UCSD-AML1 (cell line): Measurements from ENCODE around the gene LRMDA.

ENCODE experiments used
- DNase-seq: peaks from one replicate; lab custom pipeline; 2025; ENCODE audit not compliant: unreplicated experiment; lab: John Stamatoyannopoulos, UW

The LRMDA gene

DNA sequence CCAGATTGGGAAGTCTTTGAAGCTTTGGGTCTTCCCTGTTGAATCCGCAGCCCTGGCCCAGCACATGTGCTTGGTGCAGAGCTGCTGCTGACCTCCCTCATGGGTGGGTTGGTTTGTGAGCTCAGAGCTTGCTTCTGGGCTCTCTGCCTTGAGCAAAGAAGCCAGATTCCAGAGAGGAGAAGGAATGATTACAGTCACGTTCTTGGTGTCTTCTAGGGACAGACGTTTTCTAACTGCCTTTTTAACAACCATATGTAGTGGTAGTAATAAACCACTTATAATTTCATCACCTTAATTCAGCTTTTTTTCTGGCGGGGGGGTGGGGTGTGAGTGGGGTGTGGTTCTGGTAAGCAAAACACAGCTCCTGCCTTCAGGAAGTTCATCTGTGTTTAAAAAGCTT, 39.5 kb downstream of the LRMDA start:
- no peak for DNase-seq

DNA sequence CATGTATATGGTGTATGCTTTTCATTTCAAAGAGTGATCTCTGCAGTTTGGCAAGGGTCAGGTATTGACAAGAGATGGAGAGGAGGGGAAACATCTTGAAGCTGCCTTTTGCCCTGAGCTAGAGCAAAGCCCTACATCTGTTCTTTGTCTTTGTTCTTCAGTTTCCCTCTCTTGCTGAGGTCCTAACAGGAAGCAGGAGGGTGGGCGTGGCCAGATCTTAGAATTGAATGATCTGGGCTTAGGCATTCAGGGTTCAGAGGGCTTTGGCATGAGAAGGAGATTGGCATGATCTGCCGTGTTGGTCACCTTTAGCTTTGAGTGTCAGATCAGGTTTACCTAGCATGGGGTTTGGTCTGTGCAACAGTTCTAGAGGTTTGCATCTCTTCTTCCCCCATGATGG, 41.3 kb downstream of the LRMDA start:
- DNase-seq = no peak

DNA sequence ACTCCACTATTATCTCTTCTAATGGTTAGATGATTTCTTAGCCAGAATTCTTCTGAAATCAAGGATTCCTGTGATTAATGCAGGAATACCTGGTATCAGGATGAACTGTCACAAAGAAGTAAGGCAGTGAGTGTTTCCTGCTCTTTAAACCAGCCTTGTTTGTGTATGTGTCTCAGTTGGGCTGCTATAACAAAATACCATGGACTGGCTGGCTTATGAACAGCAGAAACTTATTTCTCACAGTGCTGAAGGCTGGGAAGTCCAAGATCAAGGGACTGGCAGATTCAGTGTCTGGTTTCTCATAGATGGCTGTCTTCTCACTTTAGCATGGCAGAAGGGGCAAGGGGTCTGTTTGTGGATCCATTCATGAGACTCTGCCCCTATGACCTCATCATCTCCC, 42.7 kb downstream of the LRMDA start:
- DNase-seq = no peak

- no peak for DNase-seq
These were observed 44.2 kb downstream of the LRMDA start for GRCh38 chr10:75475460-75476182.

- no peak for DNase-seq
These were observed 45.1 kb downstream of the LRMDA start for GRCh38 chr10:75476569-75476968.

GRCh38 chr10:75476985-75477384, 45.6 kb downstream of the LRMDA start:
- no peak for DNase-seq

DNA sequence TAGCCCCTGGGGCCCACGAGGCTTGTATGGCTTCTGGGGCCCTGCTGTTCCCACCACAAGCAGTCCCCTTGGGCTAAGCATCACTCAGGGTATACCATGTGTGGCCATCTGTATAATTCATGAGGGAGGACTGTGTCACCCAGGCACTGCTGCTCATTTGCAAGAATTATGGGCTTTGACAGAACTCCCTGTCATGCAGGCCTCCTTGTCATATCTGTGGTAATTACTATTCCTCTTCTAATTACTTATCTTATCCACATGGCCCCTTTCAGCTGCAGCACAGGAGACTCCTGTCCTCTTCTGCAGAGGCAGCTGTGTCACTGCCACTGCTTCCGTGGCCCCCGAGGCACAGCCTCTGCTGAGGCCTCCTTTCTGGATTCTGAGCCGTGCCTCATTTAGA, 46.3 kb downstream of the LRMDA start:
- no peak for DNase-seq

- DNase-seq = no peak
These were observed 49.0 kb downstream of the LRMDA start for GRCh38 chr10:75480374-75480773.

DNA sequence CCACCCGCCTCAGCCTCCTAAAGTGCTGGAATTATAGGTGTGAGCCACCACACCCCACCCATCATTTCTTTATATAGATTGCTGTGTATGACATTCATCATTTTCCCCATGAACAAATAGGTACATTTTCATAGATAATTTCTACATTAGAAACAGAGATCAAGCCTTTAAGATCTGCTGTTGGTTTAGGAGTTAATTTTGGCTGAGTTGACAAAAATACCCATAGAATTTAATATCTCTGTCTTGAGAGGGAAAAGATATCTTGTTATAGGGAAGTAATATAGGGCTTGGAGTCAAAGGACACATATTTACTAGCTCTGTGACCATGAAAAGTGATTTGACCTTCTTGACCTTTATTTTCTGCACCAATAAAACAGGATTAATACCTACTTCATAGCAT, 51.8 kb downstream of the LRMDA start:
- no peak for DNase-seq

DNA sequence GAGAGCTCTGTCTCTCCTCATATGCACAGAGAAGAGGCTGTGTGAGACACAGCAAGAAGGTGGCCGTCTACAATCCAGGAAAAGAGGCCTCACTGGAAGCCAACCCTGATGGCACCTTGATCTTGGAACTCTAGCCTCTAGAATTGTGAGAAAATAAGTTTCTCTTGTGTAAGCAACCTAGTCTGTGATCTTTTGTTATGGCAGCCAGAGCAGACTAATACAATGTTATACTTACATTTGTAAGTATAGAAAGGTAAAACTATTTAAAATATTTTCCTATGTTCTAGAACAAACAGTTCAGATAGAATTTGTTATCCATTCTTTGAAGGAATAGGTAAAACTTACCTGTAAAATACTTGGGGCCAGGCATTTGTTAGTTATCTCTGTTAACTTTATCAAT, 53.3 kb downstream of the LRMDA start:
- DNase-seq = no peak

- DNase-seq = no peak
These were observed 55.2 kb downstream of the LRMDA start for GRCh38 chr10:75486591-75486990.

GRCh38 chr10:75487087-75487754, 55.8 kb downstream of the LRMDA start:
- DNase-seq = no peak

DNA sequence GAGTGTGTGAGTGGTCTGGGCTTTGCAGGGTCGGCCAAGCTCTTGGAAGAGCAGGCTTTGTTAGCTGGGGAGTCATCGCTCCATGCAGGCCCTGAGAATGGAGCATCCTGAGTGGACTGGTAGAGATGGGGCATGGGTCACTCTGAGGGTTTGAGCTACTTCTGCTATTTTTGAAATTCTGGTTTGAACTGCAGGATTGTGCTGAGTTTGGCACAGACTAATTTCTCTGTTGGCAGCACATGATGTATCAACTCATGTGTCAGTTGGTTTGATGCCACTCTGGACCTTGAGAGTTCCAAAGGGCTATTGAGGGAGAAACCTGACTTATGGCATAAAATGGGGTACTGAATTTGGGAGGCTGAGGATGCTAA, 56.3 kb downstream of the LRMDA start:
- DNase-seq = no peak

GRCh38 chr10:75492173-75492925, 60.9 kb downstream of the LRMDA start:
- no peak for DNase-seq

- no peak for DNase-seq
These were observed 62.0 kb downstream of the LRMDA start for GRCh38 chr10:75493464-75493863.

DNA sequence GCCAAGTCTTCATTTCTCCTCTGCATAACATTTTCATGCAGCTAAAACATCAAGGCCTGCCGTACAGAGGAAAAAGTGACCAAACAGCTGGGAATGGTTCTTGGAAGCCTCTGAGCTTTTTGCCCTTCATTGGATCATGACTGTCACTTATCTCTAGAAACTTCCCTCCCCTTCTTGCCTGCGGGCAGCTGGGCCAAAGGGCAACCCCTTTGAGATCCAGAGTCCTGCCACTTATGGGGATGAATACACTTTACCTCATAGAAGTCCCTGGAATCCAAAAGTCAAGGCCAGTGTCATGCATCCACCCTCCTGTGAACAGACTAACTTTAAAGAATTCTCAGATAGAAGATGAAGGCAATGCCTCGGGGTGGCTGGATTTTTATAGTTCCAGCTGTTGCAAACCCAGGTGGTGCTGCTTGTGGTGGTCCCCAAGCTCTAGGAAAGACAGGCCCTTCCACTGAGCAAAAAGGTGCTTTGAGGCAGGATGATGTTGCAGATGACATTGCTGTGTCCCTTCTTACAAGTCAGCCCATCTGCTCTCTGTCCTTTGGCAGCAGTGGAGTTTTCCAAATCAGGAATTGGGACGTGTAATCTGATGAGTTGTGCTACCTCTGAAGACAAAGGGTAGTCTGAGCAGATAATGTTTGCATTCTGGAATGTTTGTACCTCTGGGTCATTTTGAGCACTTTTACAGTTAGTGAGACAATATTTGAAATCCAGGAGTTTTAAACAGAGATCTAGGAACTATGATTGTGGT, 64.2 kb downstream of the LRMDA start:
- no peak for DNase-seq

- DNase-seq = no peak
These were observed 64.8 kb downstream of the LRMDA start for GRCh38 chr10:75496191-75496567.

DNA sequence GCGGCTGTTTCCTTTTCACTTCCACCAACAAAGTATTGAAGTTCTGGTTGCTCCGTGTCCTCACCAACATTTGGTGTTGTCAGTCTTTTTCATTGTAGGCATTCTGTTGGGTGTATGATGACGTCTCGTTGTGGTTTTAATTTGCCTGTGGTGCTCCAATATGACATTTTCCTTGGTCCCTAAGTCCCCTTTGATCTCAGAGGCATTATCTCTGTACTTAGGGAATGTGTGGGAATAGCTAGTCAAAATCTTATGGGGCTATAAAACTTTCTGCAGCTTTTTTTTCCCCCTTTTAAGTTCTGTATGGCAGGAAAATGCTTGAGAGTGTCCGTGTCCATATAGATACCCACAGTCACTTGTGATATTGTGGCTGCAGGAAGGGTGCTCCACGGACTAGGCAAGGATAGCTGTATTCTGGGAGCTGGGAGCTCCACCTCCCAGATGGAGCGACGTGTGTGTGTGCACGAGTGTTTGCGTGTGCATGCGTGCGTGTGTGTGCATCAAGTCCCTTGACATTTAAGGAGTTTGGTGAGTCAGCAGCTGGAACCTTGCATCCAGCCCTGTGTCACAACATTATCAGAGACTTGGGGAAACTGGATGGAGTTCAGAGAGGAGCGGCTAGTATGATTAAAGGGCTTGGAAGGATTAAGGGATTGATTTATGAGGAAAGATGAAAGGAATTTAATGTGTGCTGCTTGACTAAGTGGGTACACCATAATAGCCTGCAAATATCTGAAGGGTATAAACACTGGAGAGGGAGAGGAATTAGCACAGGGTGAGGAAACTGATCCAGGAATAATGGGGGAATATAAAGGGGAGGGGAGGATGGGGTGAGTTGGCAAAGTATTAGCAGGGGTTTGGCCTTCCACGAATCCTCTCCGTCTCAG, 66.8 kb downstream of the LRMDA start:
- DNase-seq = no peak

DNA sequence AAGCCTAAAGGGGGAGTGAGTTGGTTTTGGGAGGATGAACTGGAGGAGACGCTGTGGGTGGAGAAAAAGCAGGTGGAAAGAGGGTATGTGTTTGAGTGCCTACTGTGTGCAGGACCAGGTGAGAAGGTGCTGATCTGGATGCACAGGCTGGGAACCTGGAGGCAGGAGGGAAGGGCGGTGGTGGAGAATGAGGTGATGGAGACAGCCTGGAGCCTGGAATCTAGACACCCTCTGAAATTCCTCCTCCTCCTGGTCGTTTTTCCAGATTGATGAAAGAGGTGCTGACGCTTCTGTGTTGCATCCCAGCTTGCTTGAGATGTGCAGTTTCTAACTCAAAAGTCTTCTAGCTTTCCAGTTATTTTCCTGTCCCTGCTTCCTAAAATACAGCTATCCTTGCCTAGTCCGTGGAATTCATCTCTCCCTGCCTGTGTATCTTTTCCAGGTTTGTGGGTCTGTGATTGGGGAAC, 67.5 kb downstream of the LRMDA start:
- no peak for DNase-seq

DNA sequence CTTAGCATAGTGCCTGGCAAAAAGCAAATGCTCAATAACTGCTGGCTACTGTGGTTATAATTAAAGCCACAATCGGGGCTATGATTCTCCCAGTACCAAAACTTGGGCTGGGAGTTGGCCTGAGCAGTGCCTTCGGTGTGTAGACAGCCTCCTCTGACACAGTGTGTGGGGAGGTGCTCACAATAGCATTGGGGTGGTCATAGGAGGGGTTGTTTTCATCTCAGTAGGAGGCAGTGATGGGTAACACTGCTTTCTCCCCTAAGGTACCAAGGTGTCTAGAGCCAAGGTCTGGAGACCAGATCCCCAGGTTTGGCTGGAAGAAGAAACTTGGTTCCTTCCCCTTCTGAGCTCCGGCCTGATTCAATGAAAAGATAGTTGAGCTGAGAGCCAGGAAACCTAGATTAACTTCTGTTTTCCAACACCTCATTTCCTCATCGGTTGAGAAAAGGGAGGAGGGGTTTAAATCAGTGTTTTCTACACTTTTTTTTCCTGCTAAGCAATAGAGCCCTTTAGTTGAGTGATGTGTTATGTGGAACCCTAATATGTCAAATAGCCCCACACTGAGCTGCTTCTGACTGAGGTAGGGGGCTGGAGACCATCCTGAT, 68.2 kb downstream of the LRMDA start:
- no peak for DNase-seq
